ENCODE results near the gene WIPF2.

WIPF2 gene

GRCh38 chr17:40218740-40219593 lies at the start of gene WIPF2:
Gene WIPF2 (plus strand): TSS chr17:40219304. CDS start chr17:40256460, 37,156 bp downstream.
- TF ChIP-seq CTCF (IDR thresholded peaks at IDR 0.05) = no peak

- TF ChIP-seq CTCF (IDR thresholded peaks at IDR 0.05) = no peak
Measured at GRCh38 chr17:40170325-40170724, 48.8 kb upstream of the WIPF2 start.

GRCh38 chr17:40171750-40172149 lies 47.4 kb upstream of the WIPF2 start:
- TF ChIP-seq CTCF (IDR thresholded peaks at IDR 0.05) = no peak

- TF ChIP-seq CTCF (IDR thresholded peaks at IDR 0.05) = no peak
Measured at GRCh38 chr17:40173091-40173777, 45.9 kb upstream of the WIPF2 start.

GRCh38 chr17:40173778-40174135 lies 45.3 kb upstream of the WIPF2 start:
- TF ChIP-seq CTCF (IDR thresholded peaks at IDR 0.05) = no peak

GRCh38 chr17:40174514-40174913 lies 44.6 kb upstream of the WIPF2 start:
- no peak for TF ChIP-seq CTCF (IDR thresholded peaks at IDR 0.05)

GRCh38 chr17:40175928-40176753 lies 43.0 kb upstream of the WIPF2 start:
- TF ChIP-seq CTCF (IDR thresholded peaks at IDR 0.05) = no peak

All from LNCAP (cell line).